Ascending aorta (tissue), 2 donors: ENCODE measurements around the gene INTS14. TPM values are rescaled to one million over a fixed set of nuclear protein-coding genes. Genes with fewer than 3 reads are reported as not detected.

ENCODE experiments used
- DNase-seq, 2 donors: peaks; one replicate each; pipeline ENCODE4 v3.0.0-alpha.2; 2019; ENCODE audit warnings: low spot score in 2 of 2
- H3K27ac ChIP-seq, 2 donors: fragments of 200-600 bp; sonication (generic); one replicate each; pipeline ENCODE4 v1.5.1; 2016 to 2017; ENCODE audit warnings: mild to moderate bottlenecking in 1 of 2
- H3K27me3 ChIP-seq: fragments of 200-600 bp; sonication (generic); one replicate; pipeline ENCODE4 v1.5.1; 2017
- H3K36me3 ChIP-seq, 2 donors: fragments of 200-600 bp; sonication (generic); one replicate each; pipeline ENCODE4 v1.5.1; 2016
- H3K4me1 ChIP-seq, 2 donors: fragments of 200-600 bp; sonication (generic); one replicate each; pipeline ENCODE4 v1.5.1; 2016 to 2017; ENCODE audit warnings: mild to moderate bottlenecking in 1 of 2
- H3K4me3 ChIP-seq, 2 donors: fragments of 200-600 bp; sonication (generic); one replicate each; pipeline ENCODE4 v1.5.1; 2016 to 2017; ENCODE audit warnings: mild to moderate bottlenecking in 1 of 2
- H3K9me3 ChIP-seq, 2 donors: fragments of 200-600 bp; sonication (generic); one replicate each; pipeline ENCODE4 v1.5.1; 2016
- intact Hi-C: fragments of 100-400 bp; cut with DNase I; formaldehyde crosslinking; loops from one replicate; pipeline ENCODE4 v1.15.1; 2023
- total RNA-seq: library from RNA; depleted of rRNA; stranded (reverse); fragments of >200 nt; gene quantifications from one replicate; pipeline ENCODE4 v1.1.0, GENCODE V29; 2016
- TF ChIP-seq, protein P1 (sequence below), 3 experiments: fragments of 200-600 bp in 2 of 3; fragments of 450-650 bp in 1 of 3; sonication (generic) in 2 of 3; IDR thresholded peaks; one replicate each; pipeline ENCODE4 v1.5.1; 2016 to 2019; ENCODE audit warnings: antibody characterized with exemption in 3 of 3, mild to moderate bottlenecking in 1 of 3, moderate library complexity in 1 of 3

INTS14 gene
- total RNA-seq, 1 donor from 2014 or later, result 14.5 TPM

GRCh38 chr15:65612616-65612946 is 1.6 kb upstream of the INTS14 start:
- no peak for DNase-seq
- Histone ChIP-seq H3K27me3 (no peaks in the 10 kb centered on the region), H3K9me3 (no peaks in the 10 kb centered on the region), H3K36me3 (no peaks in the 10 kb centered on the region), H3K4me3 (no peak overlapping the region), H3K4me1 (peaks cover 10 to 19% of the 10 kb centered on the region in 2 donors), H3K27ac (peak overlapping the region; percentile 89 to 97)
- TF ChIP-seq, protein P1, sequence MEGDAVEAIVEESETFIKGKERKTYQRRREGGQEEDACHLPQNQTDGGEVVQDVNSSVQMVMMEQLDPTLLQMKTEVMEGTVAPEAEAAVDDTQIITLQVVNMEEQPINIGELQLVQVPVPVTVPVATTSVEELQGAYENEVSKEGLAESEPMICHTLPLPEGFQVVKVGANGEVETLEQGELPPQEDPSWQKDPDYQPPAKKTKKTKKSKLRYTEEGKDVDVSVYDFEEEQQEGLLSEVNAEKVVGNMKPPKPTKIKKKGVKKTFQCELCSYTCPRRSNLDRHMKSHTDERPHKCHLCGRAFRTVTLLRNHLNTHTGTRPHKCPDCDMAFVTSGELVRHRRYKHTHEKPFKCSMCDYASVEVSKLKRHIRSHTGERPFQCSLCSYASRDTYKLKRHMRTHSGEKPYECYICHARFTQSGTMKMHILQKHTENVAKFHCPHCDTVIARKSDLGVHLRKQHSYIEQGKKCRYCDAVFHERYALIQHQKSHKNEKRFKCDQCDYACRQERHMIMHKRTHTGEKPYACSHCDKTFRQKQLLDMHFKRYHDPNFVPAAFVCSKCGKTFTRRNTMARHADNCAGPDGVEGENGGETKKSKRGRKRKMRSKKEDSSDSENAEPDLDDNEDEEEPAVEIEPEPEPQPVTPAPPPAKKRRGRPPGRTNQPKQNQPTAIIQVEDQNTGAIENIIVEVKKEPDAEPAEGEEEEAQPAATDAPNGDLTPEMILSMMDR (IDR thresholded peaks at IDR 0.05), result no peak
- intact Hi-C loops, result loop anchor here (5.0 to 10.0 kb wide), 4 partner anchors 80 to 882 kb away; partner anchors contain the start of genes DENND4A, HACD3, PARP16 and SNAPC5

DNA sequence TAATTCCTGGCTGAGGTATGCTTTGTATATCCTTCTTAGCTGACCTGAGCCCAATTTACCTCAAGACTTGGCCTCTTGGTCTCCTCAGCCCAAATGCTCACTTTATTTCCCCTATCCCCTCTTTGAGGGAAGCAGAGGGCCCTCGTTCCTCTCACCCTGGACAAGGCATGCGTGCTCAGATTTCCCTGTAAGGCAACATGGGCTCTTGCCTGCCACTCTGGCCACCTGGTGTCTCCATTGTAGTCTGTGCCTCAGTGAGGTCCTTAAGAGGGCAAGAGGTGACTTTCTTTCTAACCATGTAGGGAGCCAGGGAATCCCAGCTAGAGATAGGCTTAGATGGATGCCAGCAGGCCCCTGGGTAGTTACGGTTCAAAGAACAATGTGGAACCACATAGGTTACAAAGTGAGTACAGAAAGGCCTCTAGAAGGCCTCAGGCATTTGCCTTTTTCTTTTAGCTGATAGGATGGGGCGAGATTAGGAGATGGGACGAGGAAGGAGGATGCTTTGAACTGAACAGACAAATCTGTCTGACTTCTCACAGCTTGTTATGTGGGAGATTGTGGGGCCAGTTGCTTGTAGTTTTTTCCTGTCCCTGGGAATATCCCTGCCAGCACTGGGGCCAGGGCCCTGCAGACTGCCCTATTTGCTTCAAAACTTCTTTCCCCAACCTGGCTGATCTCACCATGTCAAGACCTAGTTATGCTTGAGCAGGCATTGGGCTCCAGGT is 1.1 kb upstream of the INTS14 start:
- Histone ChIP-seq H3K9me3 (no peaks in the 10 kb centered on the region), H3K36me3 (no peaks in the 10 kb centered on the region), H3K4me1 (peaks cover 10 to 19% of the 10 kb centered on the region in 2 donors), H3K27ac (peak overlapping the region; percentile 89 to 97), H3K4me3 (peak overlapping the region; percentile 96 to 100), H3K27me3 (no peaks in the 10 kb centered on the region)
- intact Hi-C loops, result loop anchor here (1.0 to 10.0 kb wide), 6 partner anchors 80 to 883 kb away; partner anchors contain the start of genes DENND4A, DPP8, HACD3 and PARP16
- no peak for DNase-seq
- TF ChIP-seq, protein P1 (IDR thresholded peaks at IDR 0.05), result no peak

GRCh38 chr15:65603559-65603958 is 7.4 kb downstream of the INTS14 start:
- H3K27me3 ChIP-seq, result no peaks in the 10 kb centered on the region
- DNase-seq, result no peak
- no peaks in the 10 kb centered on the region for H3K9me3 ChIP-seq
- TF ChIP-seq, protein P1 (IDR thresholded peaks at IDR 0.05), result no peak
- no peaks in the 10 kb centered on the region for H3K4me1 ChIP-seq
- intact Hi-C loops, result no loop called here
- no peak overlapping the region for H3K27ac ChIP-seq
- peaks cover 47 to 51% of the 10 kb centered on the region in 2 donors for H3K36me3 ChIP-seq
- no peak overlapping the region for H3K4me3 ChIP-seq

GRCh38 chr15:65603134-65603533 is 7.8 kb downstream of the INTS14 start:
- H3K36me3 ChIP-seq, result peaks cover 52 to 55% of the 10 kb centered on the region in 2 donors

DNA sequence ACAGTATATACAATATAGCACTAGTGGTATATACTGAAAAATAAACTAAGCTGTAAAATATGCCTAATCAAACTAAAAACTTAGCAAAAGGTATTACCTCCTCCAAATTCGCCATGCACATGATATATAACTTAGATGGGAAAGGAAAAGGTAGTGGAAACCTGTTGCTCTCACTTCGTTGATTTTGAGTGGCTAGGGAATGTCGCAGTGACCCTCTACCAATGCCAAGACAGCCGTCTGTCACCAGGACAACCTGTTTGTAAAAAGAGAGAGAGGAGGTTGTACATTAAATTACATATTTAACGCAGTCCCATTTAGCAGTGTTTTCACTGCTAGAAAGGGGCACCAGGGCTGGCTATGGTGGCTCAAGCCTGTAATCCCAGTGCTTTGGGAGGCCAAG is 11.3 kb downstream of the INTS14 start:
- no peak for DNase-seq
- Histone ChIP-seq H3K36me3 (peaks cover 68 to 83% of the 10 kb centered on the region in 2 donors), H3K9me3 (no peaks in the 10 kb centered on the region), H3K4me1 (no peaks in the 10 kb centered on the region), H3K27ac (no peak overlapping the region), H3K4me3 (no peak overlapping the region), H3K27me3 (no peaks in the 10 kb centered on the region)
- TF ChIP-seq, protein P1 (IDR thresholded peaks at IDR 0.05), result no peak
- intact Hi-C loops, result no loop called here

More at GRCh38 chr15:65603134-65603533, 7.8 kb downstream of the INTS14 start:
- DNase-seq, result no peak
- intact Hi-C loops, result no loop called here
- Histone ChIP-seq H3K27me3 (no peaks in the 10 kb centered on the region), H3K27ac (no peak overlapping the region), H3K4me3 (no peak overlapping the region), H3K9me3 (no peaks in the 10 kb centered on the region), H3K4me1 (no peaks in the 10 kb centered on the region)
- TF ChIP-seq, protein P1 (IDR thresholded peaks at IDR 0.05), result no peak
